ENCODE results near the gene NPHP1.

GRCh38 chr2:110095994-110096633 lies 108.7 kb downstream of the NPHP1 start:
- TF ChIP-seq POLR2A (IDR thresholded peaks at IDR 0.05; ENCODE audit: low read length) = no peak
- TF ChIP-seq GATA1 (IDR thresholded peaks at IDR 0.05; ENCODE audit: low read depth, low read length) = no peak

Data from erythroblast (primary cell).